HG03159 (cell line): ENCODE results near the gene SHROOM3.
A peak's percentile ranks its signal among the peaks of the same experiment; 100 is the strongest.
"Not testable (repeated sequence)": the region's sequence is repeated elsewhere in the genome, so short reads cannot be mapped to it uniquely, and the experiment has no call there.

Source experiments
- ATAC-seq: cut with Tn5 transposase; IDR thresholded peaks from one replicate; pipeline ENCODE4 v1.9.1; 2021; ENCODE audit warnings: mild to moderate bottlenecking, moderate library complexity; ENCODE audit not compliant: unreplicated experiment

The SHROOM3 gene

GRCh38 chr4:76434901-76435527 is at the start of gene SHROOM3:
SHROOM3 (plus strand) TSS chr4:76435229; CDS start chr4:76436053, 824 bp downstream.
- ATAC-seq, result no peak

GRCh38 chr4:76385974-76386373 is 49.1 kb upstream of the SHROOM3 start:
- no peak for ATAC-seq

DNA sequence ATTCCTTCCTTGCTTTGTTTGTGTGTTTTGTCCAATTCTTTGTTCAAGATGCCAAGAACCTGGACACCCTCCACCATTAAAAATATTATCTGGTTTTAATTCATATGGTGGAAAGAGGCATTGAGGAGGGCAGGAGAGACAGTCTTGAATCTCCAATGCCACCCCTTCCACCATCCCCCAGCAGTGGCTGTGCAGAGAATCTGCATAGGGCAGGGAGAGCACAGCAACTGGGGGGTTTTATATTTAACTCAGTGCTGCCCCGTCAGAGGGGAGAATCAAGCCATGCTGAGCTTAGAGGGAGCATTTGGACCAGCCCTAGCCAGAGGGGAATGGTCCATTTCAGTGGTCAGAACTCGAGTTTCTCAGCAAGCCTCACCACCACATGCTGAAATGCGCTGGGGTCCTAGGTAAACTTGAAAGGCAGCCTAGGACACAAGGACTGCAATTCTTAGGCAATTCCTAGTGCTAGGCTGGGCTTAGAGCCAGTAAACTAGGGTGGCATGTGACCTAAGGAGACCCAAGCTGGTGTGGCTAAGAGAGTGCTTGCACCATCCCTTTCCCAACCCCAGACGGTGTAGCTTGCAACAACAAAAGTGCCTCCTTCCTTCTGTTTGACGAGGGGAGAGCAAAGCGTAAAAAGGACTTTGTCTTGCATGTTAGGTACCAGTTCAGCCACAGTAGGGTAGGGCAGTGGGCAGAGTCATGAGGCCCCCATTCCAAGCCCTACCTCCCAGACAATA is 48.3 kb upstream of the SHROOM3 start:
- ATAC-seq, result no peak

DNA sequence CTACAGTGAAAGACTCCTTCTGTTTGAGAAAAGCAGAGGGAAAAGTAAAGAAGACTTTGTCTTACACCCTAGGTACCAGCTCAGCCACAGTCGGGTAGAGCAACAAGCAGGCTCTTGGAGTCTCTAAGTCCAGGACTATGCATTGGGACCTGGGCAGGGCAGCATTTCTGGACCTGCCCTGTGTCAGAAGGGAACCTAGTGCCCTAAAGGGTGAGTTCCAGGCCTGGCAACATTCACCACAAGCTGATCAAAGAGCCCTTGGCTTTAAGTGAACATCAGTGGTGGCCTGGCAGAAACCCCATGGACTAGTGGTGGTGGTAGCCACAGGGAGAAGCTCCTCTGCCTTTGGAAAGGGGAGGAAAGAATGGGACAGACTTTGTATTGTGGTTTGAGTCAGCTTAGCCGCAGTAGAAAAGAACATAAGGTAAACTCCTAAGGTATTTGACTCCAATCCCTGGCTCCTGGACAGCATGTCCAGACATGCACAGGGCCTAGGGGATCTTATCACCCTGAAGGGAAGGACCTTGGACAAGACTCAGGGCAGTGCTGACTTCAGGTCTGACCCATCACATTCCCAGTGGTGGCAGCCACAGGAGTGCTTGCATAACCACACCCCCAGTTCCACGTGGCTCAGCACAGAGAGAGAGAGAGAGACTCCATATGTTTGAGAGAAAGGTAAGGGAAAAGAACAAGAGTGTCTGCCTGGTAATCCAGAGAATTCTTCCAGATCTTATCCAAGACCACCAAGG is 46.7 kb upstream of the SHROOM3 start:
- no peak for ATAC-seq

DNA sequence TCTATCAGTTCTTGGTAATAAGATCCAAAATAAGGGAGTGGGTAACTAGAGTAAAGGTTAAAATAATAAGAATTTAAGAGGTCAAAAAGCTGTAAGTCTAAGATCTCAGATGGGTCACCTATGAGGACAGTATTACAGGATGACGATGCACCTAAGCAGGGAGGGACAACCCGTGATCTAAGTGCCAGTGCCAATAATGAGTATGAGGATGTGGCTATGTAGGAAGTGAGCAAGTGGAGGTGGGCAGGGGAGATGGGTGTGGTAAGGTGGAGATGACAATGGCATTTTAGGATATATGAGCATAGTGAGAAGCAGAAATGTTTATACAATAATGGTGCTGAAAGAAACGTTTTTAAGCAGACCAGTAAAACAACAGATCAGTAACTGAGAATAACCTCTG is 33.4 kb upstream of the SHROOM3 start:
- no peak for ATAC-seq

- no peak for ATAC-seq
Measured at GRCh38 chr4:76406081-76406480, 28.9 kb upstream of the SHROOM3 start.

GRCh38 chr4:76407440-76408119 is 27.4 kb upstream of the SHROOM3 start:
- no peak for ATAC-seq

- ATAC-seq, result no peak
Measured at GRCh38 chr4:76410636-76411035, 24.4 kb upstream of the SHROOM3 start.

- ATAC-seq, result no peak
Measured at GRCh38 chr4:76420188-76420761, 14.8 kb upstream of the SHROOM3 start.

GRCh38 chr4:76420762-76421581 is 14.1 kb upstream of the SHROOM3 start, which contains the start of gene CCDC158:
CCDC158 (minus strand) TSS chr4:76421141; CDS start chr4:76403207, 17,934 bp downstream.
- no peak for ATAC-seq

GRCh38 chr4:76423159-76423558 is 11.9 kb upstream of the SHROOM3 start:
- not testable (repeated sequence) for ATAC-seq

DNA sequence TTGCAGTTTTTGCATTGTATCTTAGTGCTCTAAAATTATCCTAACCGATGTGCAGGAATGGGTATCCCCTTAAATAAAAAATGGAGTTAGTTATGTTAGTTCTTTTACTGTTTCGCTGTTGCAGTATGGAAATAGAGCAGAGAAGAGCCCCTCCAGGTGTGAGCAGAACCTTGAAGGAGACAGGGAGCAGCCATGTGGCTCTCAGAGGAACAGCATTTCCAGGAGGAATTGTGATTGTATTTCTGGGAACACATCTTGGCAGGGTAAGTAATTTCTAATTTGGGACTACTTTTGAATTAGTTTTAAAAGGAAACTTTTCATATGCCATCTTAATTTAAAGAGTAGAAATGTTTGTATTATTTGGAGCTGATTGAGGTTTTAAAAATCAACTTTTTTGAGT is 8.8 kb upstream of the SHROOM3 start:
- ATAC-seq, result no peak

DNA sequence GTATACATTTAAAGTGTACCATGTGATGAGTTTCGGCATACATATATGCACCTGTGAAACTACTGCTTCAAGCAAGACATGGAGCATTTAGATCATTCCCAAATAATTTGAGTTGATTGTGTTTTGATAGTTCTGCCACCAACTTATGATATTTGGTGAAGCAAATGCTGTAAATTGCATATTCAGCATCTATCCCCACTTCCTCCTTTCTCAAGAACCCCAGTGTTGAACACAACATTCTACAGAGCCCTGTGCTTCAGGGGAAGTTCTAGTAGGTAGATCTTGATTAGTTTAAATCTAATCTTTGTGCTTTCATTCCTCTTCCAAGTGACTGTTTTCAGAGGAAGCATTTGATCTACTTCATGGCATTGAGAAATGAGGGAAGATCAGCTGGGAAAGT is 5.4 kb upstream of the SHROOM3 start:
- ATAC-seq, result no peak

DNA sequence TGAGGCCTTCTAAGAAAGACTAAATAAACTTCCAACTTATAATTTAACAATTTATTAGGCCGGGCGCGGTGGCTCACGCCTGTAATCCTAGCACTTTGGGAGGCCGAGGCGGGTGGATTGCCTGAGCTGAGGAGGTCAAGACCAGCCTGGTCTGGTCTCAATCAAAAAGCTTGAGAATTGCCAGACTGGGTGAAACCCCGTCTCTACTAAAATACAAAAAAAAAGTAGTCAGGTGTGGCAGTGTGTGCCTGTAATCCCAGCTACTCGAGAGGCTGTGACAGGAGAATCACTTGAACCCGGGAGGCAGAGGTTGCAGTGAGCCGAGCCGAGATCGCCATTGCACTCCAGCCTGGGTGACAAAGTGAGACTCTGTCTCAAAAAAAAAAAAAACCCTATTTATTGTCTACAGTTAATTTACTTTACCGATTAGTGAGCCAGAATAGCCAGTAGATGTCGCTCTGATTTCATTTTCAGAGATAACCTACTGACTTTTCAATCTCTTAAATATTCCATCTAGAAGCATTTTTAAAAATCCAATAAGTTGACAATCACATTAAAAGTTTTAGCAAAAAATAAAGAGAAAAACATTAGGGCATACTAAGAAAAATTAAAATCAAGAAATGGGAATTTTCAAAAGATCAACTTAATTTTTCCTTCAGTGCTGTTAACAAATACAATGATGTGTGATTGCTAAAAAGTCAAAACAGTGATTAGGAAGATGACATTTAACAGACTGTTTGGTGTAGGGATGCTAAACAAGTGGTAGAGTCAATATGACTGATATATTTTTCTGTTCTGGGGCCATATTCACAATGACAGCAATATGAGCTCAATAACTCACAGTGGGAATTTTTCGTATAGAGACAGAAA is 4.3 kb upstream of the SHROOM3 start:
- peak; percentile 61 for ATAC-seq

GRCh38 chr4:76435528-76436319 is 695 bp downstream of the SHROOM3 start:
- ATAC-seq, result no peak

DNA sequence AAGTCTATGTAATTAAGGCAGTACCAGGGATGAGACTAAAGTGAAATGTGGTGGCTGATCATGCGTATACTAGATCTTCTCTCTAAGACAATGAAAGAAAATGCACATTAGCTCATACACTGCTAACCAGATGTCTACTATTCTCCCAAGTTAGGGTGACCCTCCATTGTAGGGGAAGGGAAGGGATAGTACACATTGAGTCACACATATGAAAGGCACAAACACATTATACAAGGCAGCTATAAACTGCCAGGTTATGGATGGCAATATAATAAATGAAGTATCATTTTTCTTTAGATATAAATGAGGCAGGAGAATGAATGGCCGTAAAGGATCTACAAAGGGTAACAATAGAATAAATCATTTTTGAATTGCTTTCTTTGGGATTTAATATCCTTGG is 4.5 kb downstream of the SHROOM3 start:
- no peak for ATAC-seq

- ATAC-seq, result no peak
Measured at GRCh38 chr4:76441881-76442280, 6.9 kb downstream of the SHROOM3 start.

DNA sequence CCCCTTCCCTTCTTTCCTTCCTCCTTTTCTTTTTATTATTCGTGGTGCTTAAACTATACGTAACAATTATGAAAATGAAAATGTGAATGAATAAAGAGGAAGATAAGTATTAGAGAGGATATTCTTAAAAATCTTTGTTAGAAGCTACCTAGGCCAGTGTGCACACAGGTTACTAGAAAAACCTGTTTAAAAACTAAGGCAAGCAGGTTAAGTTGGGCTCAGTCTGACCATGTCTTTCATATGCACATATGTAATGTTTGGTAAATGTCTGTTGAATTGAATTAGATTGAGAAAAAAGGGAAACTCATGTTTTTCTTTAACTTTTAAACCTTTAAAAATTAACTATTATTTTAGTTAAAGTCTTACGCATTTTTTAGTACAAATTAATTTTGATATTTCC is 7.8 kb downstream of the SHROOM3 start:
- no peak for ATAC-seq
